IMR-90 (cell line): ENCODE results near the gene TSEN15. TPM values are rescaled to one million over a fixed set of nuclear protein-coding genes. Genes with fewer than 3 reads are reported as not detected.

ENCODE experiments used
- ATAC-seq: fragments of 200-7000 bp; cut with Tn5 transposase; 2 replicates; pipeline ENCODE4 v1.9.1; 2020; ENCODE audit warnings: low read depth, mild to moderate bottlenecking, moderate library complexity
- BruUV-seq: library from RNA; stranded (reverse); fragments of 400-500 nt; replicated peaks from 2 replicates; lab custom pipeline; 2021; lab: Mats Ljungman, UMichigan
- CTCF ChIA-PET: fragments of 300-600 bp; formaldehyde crosslinking; extraction: SDS; loops from one replicate; lab custom pipeline; 2021; ENCODE audit warnings: antibody characterized with exemption; lab: Yijun Ruan, JAX
- POLR2A ChIA-PET: fragments of 300-600 bp; sonication (Branson Sonifier 250); formaldehyde crosslinking; loops from one replicate; lab custom pipeline; 2022; ENCODE audit warnings: antibody characterized with exemption; ENCODE audit not compliant: unreplicated experiment; lab: Charles Lee
- DNase-seq: peaks from one replicate; pipeline ENCODE4 v3.0.0; 2013
- H2AFZ ChIP-seq: replicated peaks from 2 replicates; pipeline ENCODE3; 2013; ENCODE audit warnings: low read length, mild to moderate bottlenecking; ENCODE audit not compliant: poor library complexity
- H2AK5ac ChIP-seq: 2 replicates; pipeline ENCODE4 v1.6.1; 2013; ENCODE audit warnings: low read depth, low read length, inconsistent platforms
- H2AK9ac ChIP-seq: replicated peaks from 2 replicates; pipeline ENCODE3; 2013; ENCODE audit warnings: mild to moderate bottlenecking, low read depth, low read length, moderate library complexity; ENCODE audit not compliant: poor library complexity
- H2BK120ac ChIP-seq: 2 replicates; pipeline ENCODE4 v1.6.1; 2013; ENCODE audit warnings: low read depth, low read length, inconsistent platforms
- H2BK15ac ChIP-seq: 3 replicates; pipeline ENCODE4 v1.6.1; 2013; ENCODE audit warnings: low read depth, low read length, inconsistent platforms
- H2BK20ac ChIP-seq: 2 replicates; pipeline ENCODE4 v1.6.1; 2013; ENCODE audit warnings: low read depth, mild to moderate bottlenecking, inconsistent platforms, low read length, moderate library complexity
- H2BK5ac ChIP-seq: 2 replicates; pipeline ENCODE4 v1.6.1; 2013; ENCODE audit warnings: mild to moderate bottlenecking, low read depth, low read length, inconsistent platforms; ENCODE audit not compliant: poor library complexity, severe bottlenecking
- H3K14ac ChIP-seq: replicated peaks from 2 replicates; pipeline ENCODE4 v1.6.1; 2013; ENCODE audit warnings: low read depth, low read length, inconsistent platforms
- H3K18ac ChIP-seq: 2 replicates; pipeline ENCODE4 v1.6.1; 2013; ENCODE audit warnings: low read depth, low read length, control low read depth
- H3K23ac ChIP-seq: 2 replicates; pipeline ENCODE4 v1.6.1; 2013; ENCODE audit warnings: low read depth, low read length, inconsistent platforms
- H3K27ac ChIP-seq: 2 replicates; pipeline ENCODE4 v1.5.1; 2013; ENCODE audit warnings: mild to moderate bottlenecking, control low read depth, low read length; ENCODE audit not compliant: insufficient read depth
- H3K27me3 ChIP-seq: 2 replicates; pipeline ENCODE4 v1.6.1; 2013; ENCODE audit warnings: low read length; ENCODE audit not compliant: control insufficient read depth, insufficient read depth
- H3K36me3 ChIP-seq: 2 replicates; pipeline ENCODE4 v1.6.1; 2013; ENCODE audit warnings: low read length, mixed read lengths; ENCODE audit not compliant: control insufficient read depth, insufficient read depth
- H3K4ac ChIP-seq: 2 replicates; pipeline ENCODE4 v1.6.1; 2013; ENCODE audit warnings: low read depth, low read length, inconsistent platforms
- H3K4me1 ChIP-seq: 2 replicates; pipeline ENCODE4 v1.6.1; 2013; ENCODE audit warnings: low read length, mixed read lengths; ENCODE audit not compliant: control insufficient read depth, insufficient read depth
- H3K4me2 ChIP-seq: 2 replicates; pipeline ENCODE4 v1.6.1; 2013; ENCODE audit warnings: low read depth, mild to moderate bottlenecking, control low read depth, low read length, moderate library complexity
- H3K4me3 ChIP-seq: 2 replicates; pipeline ENCODE4 v1.5.1; 2013; ENCODE audit warnings: low read depth, mild to moderate bottlenecking, control low read depth, low read length, moderate library complexity; ENCODE audit not compliant: insufficient read depth
- H3K56ac ChIP-seq: 2 replicates; pipeline ENCODE4 v1.6.1; 2013; ENCODE audit warnings: low read length, inconsistent platforms; ENCODE audit not compliant: insufficient read depth; ENCODE audit errors: extremely low read depth
- H3K79me1 ChIP-seq, 2 experiments: 2 replicates each; pipeline ENCODE4 v1.6.1; 2013; ENCODE audit warnings: low read length in 2 of 2, inconsistent platforms in 1 of 2, low read depth in 1 of 2
- H3K9ac ChIP-seq: 2 replicates; pipeline ENCODE4 v1.6.1; 2013; ENCODE audit warnings: low read depth, low read length, control low read depth
- H3K9me1 ChIP-seq: 2 replicates; pipeline ENCODE4 v1.6.1; 2013; ENCODE audit warnings: low read length, inconsistent platforms; ENCODE audit not compliant: insufficient read depth
- H3K9me3 ChIP-seq: 2 replicates; pipeline ENCODE4 v1.6.1; 2013; ENCODE audit warnings: low read length; ENCODE audit not compliant: control insufficient read depth, insufficient read depth
- H4K20me1 ChIP-seq: 2 replicates; pipeline ENCODE4 v1.6.1; 2013; ENCODE audit warnings: low read length, inconsistent platforms; ENCODE audit not compliant: insufficient read depth
- H4K5ac ChIP-seq: 2 replicates; pipeline ENCODE4 v1.6.1; 2013; ENCODE audit warnings: mild to moderate bottlenecking, low read depth, low read length, control low read depth
- H4K8ac ChIP-seq, 2 experiments: 2 replicates each; pipeline ENCODE4 v1.6.1; 2013; ENCODE audit warnings: low read depth in 2 of 2, low read length in 2 of 2, control low read depth in 1 of 2, inconsistent platforms in 1 of 2
- H4K91ac ChIP-seq: 2 replicates; pipeline ENCODE4 v1.6.1; 2013; ENCODE audit warnings: low read depth, low read length, inconsistent platforms; ENCODE audit not compliant: insufficient read depth
- BHLHE40 ChIP-seq: fragments of 150-350 bp; IDR thresholded peaks from 2 replicates; pipeline ENCODE4 v1.6.1; 2016; ENCODE audit warnings: mild to moderate bottlenecking, low read depth, low read length
- CEBPB ChIP-seq: IDR thresholded peaks from 2 replicates; pipeline ENCODE4 v1.6.1; 2012; ENCODE audit warnings: low read depth, low read length, improper control_type of control experiment
- CHD1 ChIP-seq: IDR thresholded peaks from 2 replicates; pipeline ENCODE4 v1.6.1; 2012; ENCODE audit warnings: low read depth, low read length, improper control_type of control experiment
- FOS ChIP-seq: fragments of 150-350 bp; IDR thresholded peaks from 2 replicates; pipeline ENCODE4 v1.6.1; 2016; ENCODE audit warnings: low read depth, low read length
- MAFK ChIP-seq: IDR thresholded peaks from 2 replicates; pipeline ENCODE4 v1.6.1; 2012; ENCODE audit warnings: low read depth, low read length, improper control_type of control experiment
- MAZ ChIP-seq: IDR thresholded peaks from 2 replicates; pipeline ENCODE4 v1.6.1; 2012; ENCODE audit warnings: low read depth, mild to moderate bottlenecking, low read length, improper control_type of control experiment, moderate library complexity, borderline replicate concordance
- MXI1 ChIP-seq: IDR thresholded peaks from 2 replicates; pipeline ENCODE4 v1.6.1; 2012; ENCODE audit warnings: low read depth, mild to moderate bottlenecking, low read length, moderate library complexity, borderline replicate concordance
- NFE2L2 ChIP-seq: fragments of 150-350 bp; IDR thresholded peaks from 2 replicates; pipeline ENCODE4 v1.6.1; 2016; ENCODE audit warnings: low read depth, mild to moderate bottlenecking, low read length
- POLR2A ChIP-seq: IDR thresholded peaks from 2 replicates; pipeline ENCODE4 v1.6.1; 2012; ENCODE audit warnings: mild to moderate bottlenecking, low read depth, low read length
- RAD21 ChIP-seq: IDR thresholded peaks from 2 replicates; pipeline ENCODE4 v1.6.1; 2012; ENCODE audit warnings: low read length, improper control_type of control experiment
- RCOR1 ChIP-seq: IDR thresholded peaks from 2 replicates; pipeline ENCODE4 v1.6.1; 2012; ENCODE audit warnings: mild to moderate bottlenecking, low read length, improper control_type of control experiment; ENCODE audit not compliant: insufficient replicate concordance
- RFX5 ChIP-seq: IDR thresholded peaks from 2 replicates; pipeline ENCODE4 v1.8.0; 2012; ENCODE audit warnings: low read depth, mild to moderate bottlenecking, low read length, moderate library complexity
- SMC3 ChIP-seq: fragments of 150-350 bp; IDR thresholded peaks from 2 replicates; pipeline ENCODE4 v1.6.1; 2016; ENCODE audit warnings: low read depth, mild to moderate bottlenecking, antibody characterized with exemption, low read length, moderate library complexity
- WGBS, 2 experiments: methylation state at CpG; one replicate each; pipeline versions ENCODE4 v1.1.5 to v1.1.7; 2013; ENCODE audit warnings: missing lambda C conversion rate in 2 of 2; ENCODE audit not compliant: insufficient read length in 1 of 2; ENCODE audit errors: extremely low coverage in 2 of 2; 5-methylcytosine and 5-hydroxymethylcytosine counted together
- dilution Hi-C: fragments of 300-500 bp; cut with HindIII; formaldehyde crosslinking; loops from one replicate; pipeline ENCODE4 v1.14.3; 2018; ENCODE audit warnings: low sequenced_read_pairs; ENCODE audit not compliant: unreplicated experiment
- in situ Hi-C: fragments of 300-500 bp; cut with MboI; formaldehyde crosslinking; loops from 3 replicates; pipeline ENCODE4 v1.14.3; 2019; ENCODE audit warnings: low sequenced_read_pairs, inconsistent platforms, mixed read lengths
- intact Hi-C: fragments of 100-400 bp; cut with micrococcal nuclease; formaldehyde crosslinking; loops from 2 replicates; pipeline ENCODE4 v1.10.0; 2022
- polyA plus RNA-seq, 3 experiments: library from polyadenylated mRNA; depleted of rRNA; stranded (reverse); fragments of >200 nt; gene quantifications; 2 replicates each; pipeline ENCODE4 v1.2.3, GENCODE V29; 2012; ENCODE audit warnings: low replicate concordance in 1 of 3
- total RNA-seq: library from RNA; depleted of rRNA; stranded (reverse); fragments of >200 nt; gene quantifications from 2 replicates; pipeline ENCODE4 v1.2.3, GENCODE V29; 2012
- TF ChIP-seq, protein P1 (sequence below): conservative IDR thresholded peaks from 2 replicates; pipeline ENCODE4 v1.5.1; 2012; ENCODE audit warnings: mild to moderate bottlenecking, low read depth, low read length, improper control_type of control experiment
- TF ChIP-seq, protein P2 (sequence below): fragments of 150-350 bp; IDR thresholded peaks from 2 replicates; pipeline ENCODE4 v1.6.1; 2017; ENCODE audit warnings: mild to moderate bottlenecking, antibody characterized with exemption, low read length, low read depth
- TF ChIP-seq, protein P3 (sequence below): fragments of 150-350 bp; IDR thresholded peaks from 2 replicates; pipeline ENCODE4 v1.6.1; 2016; ENCODE audit warnings: low read depth, mild to moderate bottlenecking, low read length, moderate library complexity, borderline replicate concordance

Gene TSEN15
- total and polyA plus RNA-seq, 2 of the 4 experiments (the other 2 are of a cell fraction): 32.4 to 45.0 TPM

DNA sequence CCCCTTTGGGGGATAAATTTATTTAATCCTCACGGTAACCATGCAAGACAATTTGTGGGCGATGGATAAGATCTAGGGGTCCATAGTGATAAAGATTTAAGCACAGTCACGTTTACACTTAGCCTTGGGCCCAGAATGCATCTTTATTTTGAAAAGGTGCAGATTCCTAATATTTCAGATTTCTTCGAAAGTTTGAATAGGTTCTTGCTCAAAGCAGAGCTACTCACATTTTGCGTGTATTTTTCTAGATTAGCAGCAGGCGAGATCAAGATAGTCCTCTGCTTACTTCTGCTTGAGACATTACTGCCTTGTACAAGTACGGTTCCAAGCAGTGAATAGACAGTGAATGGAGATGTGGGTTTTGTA lies 647 bp downstream of the TSEN15 start:
- Histone ChIP-seq H3K18ac (peak overlapping the region; percentile 43; the same call in 1 of the 2 replicates), H2BK20ac (peak overlapping the region; percentile 67), H2AK5ac (peak overlapping the region; percentile 83; the same call in 1 of the 2 replicates), H3K9me1 (no peaks in the 10 kb centered on the region), H3K4ac (peak overlapping the region; percentile 84; the same call in 1 of the 2 replicates), H3K9me3 (no peaks in the 10 kb centered on the region), H2AK9ac (no peak overlapping the region), H3K23ac (peak overlapping the region; percentile 70), H4K8ac (peak overlapping the region; percentile 94 to 96), H2BK15ac (peak overlapping the region; percentile 83; the same call in 1 of the 3 replicates), H4K5ac (peak overlapping the region; percentile 18; the same call in 1 of the 2 replicates), H3K4me2 (peak overlapping the region; percentile 92), H3K79me1 (peaks cover 14 to 38% of the 10 kb centered on the region in 2 experiments), H3K36me3 (peaks cover 4% of the 10 kb centered on the region; the same call in 1 of the 2 replicates), H3K4me1 (peaks cover 10% of the 10 kb centered on the region; the same call in 1 of the 2 replicates), H4K91ac (peak overlapping the region; percentile 71), H3K9ac (peak overlapping the region; percentile 82), H3K4me3 (peak overlapping the region; percentile 59), H2BK120ac (peak overlapping the region; percentile 67), H3K27ac (peak overlapping the region; percentile 85; the same call in 1 of the 2 replicates), H3K14ac (peak overlapping the region; percentile 87), H2AFZ (peak overlapping the region; percentile 97), H2BK5ac (peak overlapping the region; percentile 91), H3K27me3 (no peaks in the 10 kb centered on the region), H4K20me1 (no peaks in the 10 kb centered on the region), H3K56ac (peak overlapping the region; percentile 94)
- intact Hi-C loops (loop anchor here (5.0 to 10.0 kb wide), 2 partner anchors 120 to 417 kb away; partner anchors contain the start of gene ARPC5), dilution Hi-C loops (no loop called here), in situ Hi-C loops (no loop called here)
- ChIA-PET CTCF (no interaction called here), POLR2A (no interaction called here)
- WGBS, 2 experiments: no CpG with 5 or more reads among the region's 7 CpGs
- DNase-seq (no peak), ATAC-seq (no peak)
- no TSS peak for BruUV-seq
- TF ChIP-seq POLR2A (no peak), BHLHE40 (no peak), RFX5 (no peak), CEBPB (no peak), MAZ (no peak), MAFK (no peak), NFE2L2 (no peak), SMC3 (no peak), RAD21 (no peak), FOS (no peak), MXI1 (no peak), RCOR1 (no peak), CHD1 (no peak)
- TF ChIP-seq, protein P1, sequence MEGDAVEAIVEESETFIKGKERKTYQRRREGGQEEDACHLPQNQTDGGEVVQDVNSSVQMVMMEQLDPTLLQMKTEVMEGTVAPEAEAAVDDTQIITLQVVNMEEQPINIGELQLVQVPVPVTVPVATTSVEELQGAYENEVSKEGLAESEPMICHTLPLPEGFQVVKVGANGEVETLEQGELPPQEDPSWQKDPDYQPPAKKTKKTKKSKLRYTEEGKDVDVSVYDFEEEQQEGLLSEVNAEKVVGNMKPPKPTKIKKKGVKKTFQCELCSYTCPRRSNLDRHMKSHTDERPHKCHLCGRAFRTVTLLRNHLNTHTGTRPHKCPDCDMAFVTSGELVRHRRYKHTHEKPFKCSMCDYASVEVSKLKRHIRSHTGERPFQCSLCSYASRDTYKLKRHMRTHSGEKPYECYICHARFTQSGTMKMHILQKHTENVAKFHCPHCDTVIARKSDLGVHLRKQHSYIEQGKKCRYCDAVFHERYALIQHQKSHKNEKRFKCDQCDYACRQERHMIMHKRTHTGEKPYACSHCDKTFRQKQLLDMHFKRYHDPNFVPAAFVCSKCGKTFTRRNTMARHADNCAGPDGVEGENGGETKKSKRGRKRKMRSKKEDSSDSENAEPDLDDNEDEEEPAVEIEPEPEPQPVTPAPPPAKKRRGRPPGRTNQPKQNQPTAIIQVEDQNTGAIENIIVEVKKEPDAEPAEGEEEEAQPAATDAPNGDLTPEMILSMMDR: no peak
- TF ChIP-seq, protein P2, sequence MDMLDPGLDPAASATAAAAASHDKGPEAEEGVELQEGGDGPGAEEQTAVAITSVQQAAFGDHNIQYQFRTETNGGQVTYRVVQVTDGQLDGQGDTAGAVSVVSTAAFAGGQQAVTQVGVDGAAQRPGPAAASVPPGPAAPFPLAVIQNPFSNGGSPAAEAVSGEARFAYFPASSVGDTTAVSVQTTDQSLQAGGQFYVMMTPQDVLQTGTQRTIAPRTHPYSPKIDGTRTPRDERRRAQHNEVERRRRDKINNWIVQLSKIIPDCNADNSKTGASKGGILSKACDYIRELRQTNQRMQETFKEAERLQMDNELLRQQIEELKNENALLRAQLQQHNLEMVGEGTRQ: no peak
- TF ChIP-seq, protein P3, sequence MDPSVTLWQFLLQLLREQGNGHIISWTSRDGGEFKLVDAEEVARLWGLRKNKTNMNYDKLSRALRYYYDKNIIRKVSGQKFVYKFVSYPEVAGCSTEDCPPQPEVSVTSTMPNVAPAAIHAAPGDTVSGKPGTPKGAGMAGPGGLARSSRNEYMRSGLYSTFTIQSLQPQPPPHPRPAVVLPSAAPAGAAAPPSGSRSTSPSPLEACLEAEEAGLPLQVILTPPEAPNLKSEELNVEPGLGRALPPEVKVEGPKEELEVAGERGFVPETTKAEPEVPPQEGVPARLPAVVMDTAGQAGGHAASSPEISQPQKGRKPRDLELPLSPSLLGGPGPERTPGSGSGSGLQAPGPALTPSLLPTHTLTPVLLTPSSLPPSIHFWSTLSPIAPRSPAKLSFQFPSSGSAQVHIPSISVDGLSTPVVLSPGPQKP: no peak
